SH-SY5Y (cell line): ENCODE data around the gene NRG3.

Experiments used
- GATA2 ChIP-seq: IDR thresholded peaks from 2 replicates; pipeline ENCODE4 v1.6.1; 2011; ENCODE audit warnings: mild to moderate bottlenecking, low read depth, low read length
- GATA3 ChIP-seq: IDR thresholded peaks from 2 replicates; pipeline ENCODE4 v1.6.1; 2011; ENCODE audit warnings: low read depth, mild to moderate bottlenecking, low read length, moderate library complexity

DNA sequence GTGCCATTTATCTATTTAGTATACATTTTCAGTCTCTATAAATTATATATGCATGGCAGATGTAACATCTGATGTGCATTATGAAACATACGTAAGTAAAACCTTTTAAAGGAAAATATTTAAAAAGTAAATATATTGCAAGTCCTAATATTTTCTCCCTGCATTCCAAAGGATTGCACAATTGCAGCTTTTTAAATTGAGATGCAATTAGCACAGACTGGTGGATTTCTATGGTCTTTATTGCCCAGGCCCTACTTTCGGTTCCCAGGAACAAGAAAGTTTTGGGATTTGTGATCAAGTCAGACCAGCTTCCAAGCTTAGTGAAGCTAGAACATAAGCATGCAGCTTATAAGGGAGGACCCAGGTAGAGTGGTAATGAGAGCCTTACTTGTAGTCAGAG, 337.8 kb downstream of the NRG3 start:
- TF ChIP-seq GATA3 (no peak), GATA2 (no peak)
